HCT116 (cell line): Measurements from ENCODE around the gene CTNND2. TPM values are rescaled to one million over a fixed set of nuclear protein-coding genes. Genes with fewer than 3 reads are reported as not detected.

Source experiments
- ATAC-seq: fragments of 200-7000 bp; cut with Tn5 transposase; 2 replicates; pipeline ENCODE4 v1.9.1; 2020; ENCODE audit warnings: mild to moderate bottlenecking, moderate library complexity
- BruUV-seq: library from RNA; stranded (reverse); fragments of 400-500 nt; replicated peaks from 2 replicates; lab custom pipeline; 2021; lab: Mats Ljungman, UMichigan
- CTCF ChIA-PET: fragments of 300-600 bp; sonication (Branson Sonifier 250); formaldehyde crosslinking; loops from one replicate; lab custom pipeline; 2021; ENCODE audit warnings: antibody characterized with exemption; lab: Charles Lee
- POLR2A ChIA-PET: fragments of 300-600, 350-600 bp; sonication (Branson Sonifier 250); formaldehyde crosslinking; loops from one replicate; lab custom pipeline; 2021; ENCODE audit warnings: antibody characterized with exemption; lab: Charles Lee
- RAD21 ChIA-PET, 2 experiments: fragments of 300-600 bp; sonication (Branson Sonifier 250); formaldehyde crosslinking; loops; one replicate each; lab custom pipeline; 2023; ENCODE audit warnings: low total read pairs in 2 of 2; ENCODE audit not compliant: uncharacterized antibody in 2 of 2, unreplicated experiment in 2 of 2, low non-redundant PET in 1 of 2; lab: Charles Lee
- DNase-seq: peaks from one replicate; pipeline ENCODE4 v3.0.0-alpha.2; 2010; ENCODE audit warnings: low read depth, low spot score
- H2AFZ ChIP-seq: fragments of 200-600 bp; shearing (Covaris generic), sonication (generic); 2 replicates; pipeline ENCODE4 v1.6.1; 2017; ENCODE audit warnings: low read depth, mixed run types, mixed read lengths, antibody characterized with exemption, low read length; ENCODE audit not compliant: poor library complexity, severe bottlenecking
- H3K27ac ChIP-seq: 2 replicates; pipeline ENCODE4 v1.5.1; 2012; ENCODE audit warnings: low read depth, low read length
- H3K27me3 ChIP-seq: fragments of 200-600 bp; sonication (generic); 2 replicates; pipeline ENCODE4 v1.6.1; 2016; ENCODE audit warnings: mixed run types, low read length, mixed read lengths; ENCODE audit not compliant: insufficient read depth
- H3K36me3 ChIP-seq, 2 experiments: fragments of 200-500 bp in 1 of 2; fragments of 200-600 bp in 1 of 2; sonication (Bioruptor generic) in 1 of 2; sonication (generic) in 1 of 2; 2 replicates each; pipeline versions ENCODE4 v1.5.1 to v1.6.1; 2014 to 2016; ENCODE audit warnings: low read length in 2 of 2, inconsistent platforms in 1 of 2, mixed read lengths in 1 of 2, mixed run types in 1 of 2; ENCODE audit not compliant: insufficient read depth in 2 of 2, control insufficient read depth in 1 of 2
- H3K4me1 ChIP-seq, 2 experiments: fragments of 200-600 bp in 1 of 2; sonication (generic) in 1 of 2; 2 replicates each; pipeline versions ENCODE4 v1.5.1 to v1.6.1; 2012 to 2017; ENCODE audit warnings: low read length in 2 of 2, inconsistent platforms in 1 of 2, mild to moderate bottlenecking in 1 of 2, mixed read lengths in 1 of 2, mixed run types in 1 of 2, moderate library complexity in 1 of 2; ENCODE audit not compliant: insufficient read depth in 2 of 2, control insufficient read depth in 1 of 2
- H3K4me2 ChIP-seq: fragments of 200-600 bp; sonication (generic); 2 replicates; pipeline ENCODE4 v1.6.1; 2017; ENCODE audit warnings: mixed run types, low read length, mixed read lengths
- H3K4me3 ChIP-seq, 2 experiments: fragments of 200-600 bp in 1 of 2; sonication (generic) in 1 of 2; replicated peaks in 1 of 2; 2 replicates each; pipeline ENCODE4 v1.5.1; 2011 to 2016; ENCODE audit warnings: low read length in 2 of 2, control low read depth in 1 of 2, low read depth in 1 of 2, mild to moderate bottlenecking in 1 of 2, mixed read lengths in 1 of 2, mixed run types in 1 of 2
- H3K79me2 ChIP-seq: fragments of 200-600 bp; sonication (generic); 2 replicates; pipeline ENCODE4 v1.6.1; 2017; ENCODE audit warnings: mild to moderate bottlenecking, mixed run types, low read length, moderate library complexity, mixed read lengths; ENCODE audit not compliant: insufficient read depth
- H3K9ac ChIP-seq: fragments of 200-600 bp; sonication (generic); 2 replicates; pipeline ENCODE4 v1.6.1; 2016; ENCODE audit warnings: low read length, mixed read lengths
- H3K9me2 ChIP-seq: fragments of 200-600 bp; sonication (generic), shearing (Covaris generic); 2 replicates; pipeline ENCODE4 v1.6.1; 2017; ENCODE audit warnings: mixed run types, mild to moderate bottlenecking, moderate library complexity; ENCODE audit not compliant: insufficient read depth
- H3K9me3 ChIP-seq, 2 experiments: fragments of 200-500 bp in 1 of 2; fragments of 200-600 bp in 1 of 2; sonication (Bioruptor generic) in 1 of 2; sonication (generic) in 1 of 2; 2 replicates each; pipeline ENCODE4 v1.6.1; 2014 to 2017; ENCODE audit warnings: low read length in 2 of 2, mixed read lengths in 2 of 2, inconsistent platforms in 1 of 2, low read depth in 1 of 2, mild to moderate bottlenecking in 1 of 2, mixed run types in 1 of 2, moderate library complexity in 1 of 2; ENCODE audit not compliant: control insufficient read depth in 1 of 2, insufficient read depth in 1 of 2
- H4K20me1 ChIP-seq: fragments of 200-600 bp; sonication (generic), shearing (Covaris generic); 2 replicates; pipeline ENCODE4 v1.6.1; 2017; ENCODE audit warnings: mixed run types, mild to moderate bottlenecking, moderate library complexity; ENCODE audit not compliant: insufficient read depth
- ATF3 ChIP-seq: IDR thresholded peaks from 2 replicates; pipeline ENCODE4 v1.6.1; 2012
- CEBPB ChIP-seq: IDR thresholded peaks from 2 replicates; pipeline ENCODE4 v1.6.1; 2012; ENCODE audit warnings: low read depth
- EGR1 ChIP-seq: IDR thresholded peaks from 2 replicates; pipeline ENCODE4 v1.6.1; 2012; ENCODE audit warnings: low read depth
- EZH2 ChIP-seq: fragments of 200-600 bp; sonication (generic); IDR thresholded peaks from 2 replicates; pipeline ENCODE4 v1.6.1; 2017; ENCODE audit warnings: antibody characterized with exemption, mixed run types
- EZH2phosphoT487 ChIP-seq: fragments of 200-600 bp; IDR thresholded peaks from 2 replicates; pipeline ENCODE4 v1.6.1; 2018; ENCODE audit warnings: antibody characterized with exemption, borderline replicate concordance
- MAX ChIP-seq: IDR thresholded peaks from 2 replicates; pipeline ENCODE4 v1.6.1; 2012
- POLR2A ChIP-seq: IDR thresholded peaks from 2 replicates; pipeline ENCODE4 v1.7.0; 2011; ENCODE audit warnings: borderline replicate concordance; ENCODE audit not compliant: insufficient read depth, insufficient read length; ENCODE audit errors: extremely low read depth
- POLR2AphosphoS5 ChIP-seq: IDR thresholded peaks from 2 replicates; pipeline ENCODE4 v1.6.1; 2011; ENCODE audit warnings: mild to moderate bottlenecking, low read depth, low read length, moderate library complexity
- REST ChIP-seq: IDR thresholded peaks from 2 replicates; pipeline ENCODE4 v1.6.1; 2012; ENCODE audit warnings: low read depth
- SIN3A ChIP-seq: IDR thresholded peaks from 2 replicates; pipeline ENCODE4 v1.6.1; 2012; ENCODE audit warnings: low read depth
- SP1 ChIP-seq: IDR thresholded peaks from 2 replicates; pipeline ENCODE4 v1.6.1; 2012; ENCODE audit warnings: low read depth
- SRF ChIP-seq: IDR thresholded peaks from 2 replicates; pipeline ENCODE4 v1.6.1; 2012; ENCODE audit warnings: low read depth
- TCF7L2 ChIP-seq: IDR thresholded peaks from 2 replicates; pipeline ENCODE4 v1.7.0; 2011; ENCODE audit warnings: borderline replicate concordance, inconsistent platforms; ENCODE audit not compliant: insufficient read depth, insufficient read length; ENCODE audit errors: extremely low read depth
- YY1 ChIP-seq: IDR thresholded peaks from 2 replicates; pipeline ENCODE4 v1.6.1; 2011; ENCODE audit warnings: low read length, low read depth, moderate library complexity, mild to moderate bottlenecking; ENCODE audit not compliant: insufficient replicate concordance; ENCODE audit errors: extremely low read depth
- ZBTB33 ChIP-seq: IDR thresholded peaks from 2 replicates; pipeline ENCODE4 v1.6.1; 2011; ENCODE audit warnings: mild to moderate bottlenecking, low read length, moderate library complexity; ENCODE audit not compliant: insufficient replicate concordance; ENCODE audit errors: extremely low read depth
- ZFX ChIP-seq: fragments of 450-650 bp; IDR thresholded peaks from 2 replicates; pipeline ENCODE4 v1.6.1; 2017
- ZNF274 ChIP-seq: fragments of 200-500 bp; sonication (Bioruptor generic); IDR thresholded peaks from 2 replicates; pipeline ENCODE4 v1.6.1; 2014; ENCODE audit warnings: mild to moderate bottlenecking, low read depth, low read length, inconsistent platforms
- intact Hi-C: fragments of 100-400 bp; cut with micrococcal nuclease; formaldehyde crosslinking; loops from 2 replicates; pipeline ENCODE4 v1.10.0; 2022
- total RNA-seq: library from RNA; stranded (reverse); gene quantifications from one replicate; pipeline ENCODE4 v1.2.1, GENCODE V29; 2021; ENCODE audit not compliant: unreplicated experiment

Gene CTNND2
- total RNA-seq, 1 experiment from 2014 or later: not detected

- TF ChIP-seq EGR1: no peak
- no peak for TF ChIP-seq ZFX
Measured at GRCh38 chr5:11324521-11325289, 579.5 kb downstream of the CTNND2 start (continued).

- RAD21 ChIA-PET: no interaction called here
- TF ChIP-seq EZH2: no peak
- TF ChIP-seq REST: no peak
- no peak for TF ChIP-seq ATF3
- no peak for TF ChIP-seq CEBPB
- TF ChIP-seq POLR2A: no peak
- TF ChIP-seq TCF7L2: no peak
- TF ChIP-seq SRF: no peak
- TF ChIP-seq POLR2AphosphoS5: no peak
- no peak for TF ChIP-seq YY1
- TF ChIP-seq MAX: no peak
- TF ChIP-seq EZH2phosphoT487: no peak
- no peak for TF ChIP-seq ZBTB33
- no peak for TF ChIP-seq SP1
- TF ChIP-seq ZNF274: no peak
- TF ChIP-seq ZFX: no peak
- TF ChIP-seq SIN3A: no peak
Measured at GRCh38 chr5:11323761-11324160, 580.5 kb downstream of the CTNND2 start.

More at GRCh38 chr5:11323761-11324160, 580.5 kb downstream of the CTNND2 start:
- Histone ChIP-seq H3K4me3 (no peak overlapping the region), H3K4me1 (no peaks in the 10 kb centered on the region), H4K20me1 (no peaks in the 10 kb centered on the region; the same call in 1 of the 2 replicates), H3K4me2 (no peak overlapping the region), H3K79me2 (no peaks in the 10 kb centered on the region), H3K36me3 (no peaks in the 10 kb centered on the region), H2AFZ (no peak overlapping the region), H3K27ac (no peak overlapping the region), H3K27me3 (no peaks in the 10 kb centered on the region), H3K9me3 (peaks cover 0 to 8% of the 10 kb centered on the region in 2 experiments; a peak in 1 of 4 replicates), H3K9ac (no peak overlapping the region), H3K9me2 (no peaks in the 10 kb centered on the region)
- ChIA-PET POLR2A (no interaction called here), CTCF (no interaction called here)
- no TSS peak for BruUV-seq
- DNase-seq (no peak), ATAC-seq (no peak)
- intact Hi-C loops: no loop called here
